GM19240 (cell line): ENCODE results near the gene KCNJ5.

Experiments
- DNase-seq: peaks from one replicate; pipeline ENCODE4 v3.0.0; 2011; ENCODE audit warnings: low spot score; ENCODE audit not compliant: insufficient read length

The KCNJ5 gene

DNA sequence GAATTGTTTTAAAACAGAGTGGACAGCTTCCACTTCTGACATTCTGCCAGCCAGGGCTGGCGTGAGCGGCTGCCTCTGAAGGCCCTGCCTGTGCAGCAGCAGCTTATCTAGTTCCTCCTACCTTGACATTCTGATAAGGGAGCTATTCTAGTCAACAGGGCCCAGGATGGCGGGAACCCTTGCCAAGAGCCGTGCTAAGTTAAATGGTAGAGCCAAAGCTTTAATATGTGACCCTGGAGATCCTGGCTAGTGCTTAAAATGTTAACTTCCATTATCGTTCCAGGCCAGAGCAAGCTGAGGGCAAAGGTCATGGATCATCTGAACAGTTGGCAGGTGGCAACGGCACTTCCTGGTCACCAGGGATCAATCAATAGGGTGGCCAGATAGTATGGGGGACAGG is 3.5 kb downstream of the KCNJ5 start:
- no peak for DNase-seq

DNA sequence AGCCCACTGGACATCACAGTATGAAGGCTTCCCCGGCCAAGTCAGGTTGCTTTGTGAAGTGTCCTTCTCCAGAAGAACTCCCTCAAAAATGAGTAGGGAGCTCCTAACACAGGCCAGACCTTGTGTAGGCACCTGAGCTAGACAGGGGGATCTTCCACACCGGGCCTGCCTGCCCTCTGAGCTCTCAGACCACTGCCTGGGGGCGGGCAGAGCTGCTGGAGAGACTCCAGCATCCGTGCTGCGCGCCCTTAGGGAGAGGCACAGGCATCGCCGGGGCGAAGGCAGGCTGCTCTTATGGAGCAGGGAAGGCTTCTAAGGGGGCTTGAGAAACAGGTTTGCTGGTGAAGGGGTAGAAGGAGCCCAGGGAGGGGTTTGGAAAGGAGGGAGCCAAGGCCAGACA is 4.4 kb downstream of the KCNJ5 start:
- no peak for DNase-seq

DNA sequence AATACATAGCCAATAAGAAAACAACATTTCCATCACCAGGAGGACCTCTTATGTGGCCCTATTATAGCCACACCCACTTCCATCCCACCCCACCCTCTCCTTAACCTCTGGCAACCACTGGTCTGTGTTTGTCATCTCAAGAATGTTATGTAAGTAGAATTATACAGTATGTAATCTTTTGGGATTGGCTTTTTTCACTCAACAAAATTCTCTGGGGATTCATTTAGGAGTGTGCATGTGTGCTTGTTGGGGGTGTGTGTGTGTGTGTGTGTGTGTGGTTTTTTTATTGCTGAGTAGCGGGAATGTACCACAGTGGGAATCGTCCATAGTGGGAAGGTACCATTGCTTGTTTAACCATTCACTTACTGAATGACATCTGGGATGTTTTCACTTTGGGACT is 5.2 kb downstream of the KCNJ5 start:
- no peak for DNase-seq

DNA sequence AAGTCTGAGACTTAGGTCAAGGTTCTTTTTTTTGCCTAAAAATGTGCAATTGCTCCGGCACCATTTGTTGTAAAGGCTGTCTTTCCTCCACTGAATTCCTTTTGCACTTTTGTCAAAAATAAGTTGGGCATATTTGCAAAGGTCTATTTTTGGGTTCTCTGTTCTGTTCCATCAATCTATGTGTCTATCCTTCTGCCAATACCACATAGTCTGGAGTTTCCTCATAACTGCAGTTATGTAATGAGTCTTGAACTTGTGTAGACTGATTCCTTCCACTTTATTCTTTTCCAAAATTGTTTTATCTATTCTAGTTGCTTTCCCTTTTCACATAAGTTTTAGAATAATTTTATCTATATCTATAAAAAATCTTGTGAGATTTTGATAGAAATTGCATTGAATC is 6.7 kb downstream of the KCNJ5 start:
- no peak for DNase-seq

DNA sequence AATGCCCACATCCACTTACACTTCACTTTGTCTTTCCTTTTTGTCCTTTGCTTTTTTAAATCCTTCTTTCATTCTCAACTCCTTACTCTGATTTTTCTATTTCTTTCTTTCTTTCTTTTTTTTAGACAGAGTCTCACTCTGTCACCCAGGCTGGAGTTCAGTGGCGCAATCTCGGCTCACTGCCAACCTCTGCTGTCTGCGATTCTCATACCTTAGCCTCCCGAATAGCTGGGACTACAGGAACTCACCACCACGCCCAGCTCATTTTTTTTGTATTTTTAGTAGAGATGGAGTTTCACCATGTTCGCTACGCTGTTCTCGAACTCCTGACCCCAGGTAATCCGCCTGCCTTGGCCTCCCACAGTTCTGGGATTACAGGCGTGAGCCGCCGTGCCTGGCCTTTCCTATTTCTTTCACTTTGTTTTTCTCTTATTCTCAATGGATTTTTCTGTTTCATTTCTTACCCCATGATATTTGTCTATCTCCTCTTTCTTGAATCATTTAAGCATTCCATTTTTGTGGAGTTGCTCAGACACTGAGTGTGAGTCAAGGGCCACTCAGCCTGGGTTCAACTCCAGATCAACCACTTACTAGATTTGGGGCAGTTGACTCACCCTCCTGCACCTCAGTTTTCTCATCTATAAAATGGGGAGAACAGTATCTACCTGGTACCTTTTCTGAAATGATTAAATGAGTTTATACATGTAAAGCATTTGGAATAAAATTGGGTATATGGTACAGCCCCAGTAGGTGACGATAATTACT is 7.6 kb downstream of the KCNJ5 start:
- no peak for DNase-seq

DNA sequence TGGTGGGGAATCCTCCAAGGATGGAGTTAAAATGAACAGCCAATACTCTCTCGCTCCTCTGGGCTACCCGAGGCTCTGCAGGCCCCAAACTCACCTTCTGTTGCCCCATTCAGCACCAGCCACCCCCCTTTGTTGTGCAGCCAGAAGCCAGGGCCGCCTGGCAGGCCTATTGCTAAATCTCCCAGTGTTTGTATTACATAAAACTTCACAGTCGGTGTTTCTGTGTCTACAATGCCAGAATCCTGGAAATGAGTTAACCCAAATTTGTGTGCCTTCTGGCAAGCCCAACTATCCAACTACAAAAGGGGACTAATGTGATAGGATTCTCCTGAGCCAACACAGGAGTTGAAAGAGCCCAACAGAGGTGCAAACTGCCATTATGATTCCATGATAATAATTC is 9.3 kb downstream of the KCNJ5 start:
- no peak for DNase-seq

DNA sequence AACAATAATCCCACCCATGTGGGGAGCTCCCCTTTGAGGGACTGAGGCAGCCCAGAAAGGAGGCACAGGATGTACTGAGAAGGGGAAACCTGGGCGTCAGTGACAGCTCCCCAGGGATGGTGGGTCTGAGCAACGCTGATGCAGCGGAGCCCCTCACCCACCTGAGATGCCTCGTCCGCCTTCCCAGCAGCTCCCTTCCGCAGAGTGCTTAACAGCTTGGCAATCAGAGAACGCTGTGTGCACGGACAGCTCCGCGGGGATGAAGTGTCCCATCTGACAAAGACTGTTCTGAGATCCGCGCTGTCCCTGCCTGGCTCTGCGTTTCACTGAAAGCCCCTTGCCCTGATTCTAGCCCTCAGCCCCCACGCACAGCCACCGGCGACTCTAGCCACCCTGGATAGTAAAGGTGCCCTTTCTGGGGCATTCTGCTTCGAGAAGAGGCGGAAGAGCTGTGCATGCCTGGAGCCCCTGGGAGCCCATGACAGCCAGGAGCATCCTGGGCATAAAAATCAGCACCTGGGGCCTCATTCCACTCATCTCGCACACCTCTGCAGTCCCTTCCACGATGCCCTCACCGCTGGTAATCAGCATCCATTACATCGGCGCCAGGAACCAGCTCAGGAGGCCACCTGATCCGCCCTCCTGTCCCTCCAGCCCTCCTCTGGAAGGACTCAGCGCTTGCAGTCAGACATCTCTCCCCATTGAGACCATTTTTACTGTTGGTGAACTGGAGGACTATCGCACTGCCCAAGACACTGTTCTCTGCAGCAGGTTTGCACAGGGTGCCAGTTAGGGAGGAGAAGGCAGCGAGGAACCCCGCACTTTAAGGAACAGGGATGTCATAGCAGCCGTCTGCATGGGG is 10.7 kb downstream of the KCNJ5 start:
- DNase-seq = no peak

DNA sequence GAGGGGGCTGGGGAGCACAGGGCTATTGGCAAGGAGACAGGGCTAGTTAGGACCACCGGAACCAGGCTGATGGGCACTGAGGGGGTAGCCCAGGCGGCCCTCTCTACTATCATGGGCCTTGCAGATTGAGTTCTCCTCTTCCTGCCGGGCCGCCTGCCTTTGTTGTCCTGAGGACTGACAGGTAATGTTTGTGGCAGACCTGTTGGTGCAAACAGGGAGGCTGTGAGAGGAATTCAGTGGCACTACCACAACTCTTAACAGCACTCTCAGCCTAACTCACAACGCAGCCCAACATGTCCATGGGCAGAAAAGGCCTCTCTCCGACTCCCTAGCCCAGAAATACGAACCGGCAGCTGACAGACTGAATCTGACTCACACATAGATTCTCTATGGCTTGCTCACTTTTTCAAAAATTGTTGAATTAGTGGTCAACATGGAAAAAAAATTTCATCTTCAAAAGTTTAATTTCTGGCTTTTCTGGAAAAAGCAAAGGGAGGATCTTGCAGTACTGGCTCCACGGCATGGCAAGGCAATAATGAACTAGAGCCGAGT is 11.4 kb downstream of the KCNJ5 start:
- no peak for DNase-seq

DNA sequence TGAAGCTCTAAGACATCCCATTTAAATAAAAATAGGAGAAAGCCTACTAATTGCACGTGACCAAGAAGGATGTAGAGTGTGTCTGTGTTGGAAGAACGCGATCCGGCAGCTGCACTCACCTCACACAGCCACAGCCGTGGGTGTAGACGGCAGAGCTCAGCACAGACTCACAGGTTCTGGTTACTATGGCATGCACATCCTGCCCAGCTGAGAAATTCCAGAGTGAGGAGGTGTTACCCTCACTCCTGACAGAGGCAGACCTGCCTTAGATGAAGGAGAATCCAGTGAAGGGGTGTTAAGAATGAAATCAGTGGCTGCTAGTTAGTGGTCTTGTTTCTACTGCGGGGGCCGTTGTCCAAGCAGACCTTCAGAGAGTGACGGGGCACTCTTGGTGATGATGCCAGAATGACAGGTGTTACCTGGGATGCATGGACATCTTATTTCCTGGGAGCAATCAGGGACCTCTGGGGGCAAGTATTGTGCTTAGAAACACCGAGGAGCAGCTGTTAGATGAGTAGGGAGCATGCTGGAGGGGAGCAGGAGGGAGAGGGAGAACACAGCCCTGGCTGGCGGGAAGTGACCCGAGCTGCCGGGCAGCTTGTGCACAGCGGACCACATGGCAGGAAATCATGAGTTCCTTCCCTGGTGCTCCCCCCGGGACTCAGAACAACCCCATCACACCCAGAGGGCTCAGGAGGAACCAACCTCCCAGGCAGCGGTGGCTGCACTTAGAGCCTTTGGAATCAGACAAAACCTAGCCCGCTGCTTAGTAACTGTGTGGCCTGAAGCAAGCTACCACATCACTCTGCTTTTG is 12.3 kb downstream of the KCNJ5 start:
- DNase-seq = no peak

DNA sequence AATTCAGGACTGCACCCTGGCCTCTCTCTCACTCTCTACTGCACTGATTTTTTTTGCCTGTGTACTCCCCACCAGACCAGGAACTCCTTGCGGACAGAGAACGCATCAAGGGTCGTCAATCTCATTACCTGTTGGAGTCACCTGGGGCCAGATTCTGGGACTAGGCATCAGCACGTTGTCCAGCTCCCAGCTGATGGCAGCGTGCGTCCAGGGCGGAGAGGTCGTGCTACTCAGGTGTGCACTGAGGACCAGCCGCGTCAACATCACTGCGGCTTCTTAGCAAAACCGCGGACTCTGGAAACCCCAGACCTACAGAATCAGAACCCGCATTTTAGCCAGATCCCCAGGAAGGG is 13.1 kb downstream of the KCNJ5 start:
- no peak for DNase-seq

DNA sequence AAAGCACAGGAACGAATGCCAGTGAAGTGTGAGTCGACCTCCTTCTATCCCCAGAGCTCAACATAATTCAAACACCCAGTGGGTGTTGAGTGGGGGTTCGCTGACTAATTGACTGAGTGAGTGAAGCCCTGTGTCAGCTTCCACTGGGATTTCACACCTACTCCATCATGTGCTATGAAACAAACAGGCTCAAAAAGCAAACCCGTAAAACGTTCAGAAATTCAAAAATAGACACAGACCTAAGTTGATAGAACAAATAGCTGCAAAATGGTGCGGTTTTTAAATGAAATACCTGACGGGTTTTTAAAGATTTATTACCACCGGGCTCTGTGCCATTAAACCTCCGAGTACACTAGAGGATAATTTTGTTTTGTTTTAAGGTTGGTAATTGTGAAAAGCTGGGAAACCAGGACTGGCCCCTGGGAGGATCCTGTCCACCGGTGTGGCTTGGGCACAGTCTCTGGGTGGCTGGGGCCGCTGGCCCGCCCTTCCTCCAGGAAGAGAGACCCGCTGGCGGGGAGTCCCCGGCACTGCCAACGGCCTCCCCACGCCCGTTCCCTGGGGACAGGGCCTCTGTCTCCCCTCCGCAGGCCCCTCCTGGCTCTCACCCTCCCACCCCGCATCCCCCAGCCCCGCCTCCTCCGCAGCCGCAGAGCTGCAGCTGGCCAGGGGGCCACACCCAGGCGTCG is 13.6 kb downstream of the KCNJ5 start:
- no peak for DNase-seq

DNA sequence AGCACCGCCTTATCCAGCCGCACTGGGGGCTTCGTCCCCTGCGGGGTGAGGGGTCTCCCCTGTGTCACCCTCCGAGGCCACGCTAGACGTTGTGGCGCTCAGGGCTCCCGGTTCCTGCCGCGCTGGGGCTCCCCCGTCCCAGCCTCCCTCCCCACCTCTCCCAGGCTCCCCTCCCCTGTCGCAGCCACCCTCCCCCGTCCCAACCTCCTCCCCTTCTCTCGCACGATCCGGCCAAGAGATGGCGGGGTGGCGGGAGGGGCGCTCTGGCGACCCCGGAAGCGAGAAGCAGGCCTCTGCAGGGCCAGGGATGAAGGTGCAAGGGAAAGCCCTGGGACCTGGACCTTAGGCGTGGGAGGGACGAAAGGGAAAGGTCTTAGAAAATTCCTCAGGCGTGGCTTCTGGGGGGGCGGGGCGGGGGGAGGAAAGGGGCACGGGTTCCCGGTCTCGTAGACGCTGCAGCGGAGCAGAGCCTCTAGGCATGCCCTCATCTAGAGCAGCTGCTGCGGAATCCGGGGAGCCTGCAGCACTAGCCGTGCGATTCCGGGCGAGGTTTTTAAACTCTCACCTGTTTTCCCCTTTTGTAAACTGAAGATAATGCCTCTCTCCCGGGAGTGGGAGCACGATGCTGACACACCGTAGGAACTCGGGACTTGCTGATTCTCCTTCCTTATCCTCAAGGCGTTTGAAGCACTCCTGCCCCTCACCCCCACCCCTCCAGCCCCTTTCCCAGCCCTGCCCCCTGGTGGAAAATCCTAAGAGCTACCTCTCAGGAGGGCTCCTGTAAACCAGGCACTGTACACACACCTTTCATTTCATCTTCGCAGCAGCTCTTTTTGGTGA is 14.4 kb downstream of the KCNJ5 start:
- DNase-seq = no peak

DNA sequence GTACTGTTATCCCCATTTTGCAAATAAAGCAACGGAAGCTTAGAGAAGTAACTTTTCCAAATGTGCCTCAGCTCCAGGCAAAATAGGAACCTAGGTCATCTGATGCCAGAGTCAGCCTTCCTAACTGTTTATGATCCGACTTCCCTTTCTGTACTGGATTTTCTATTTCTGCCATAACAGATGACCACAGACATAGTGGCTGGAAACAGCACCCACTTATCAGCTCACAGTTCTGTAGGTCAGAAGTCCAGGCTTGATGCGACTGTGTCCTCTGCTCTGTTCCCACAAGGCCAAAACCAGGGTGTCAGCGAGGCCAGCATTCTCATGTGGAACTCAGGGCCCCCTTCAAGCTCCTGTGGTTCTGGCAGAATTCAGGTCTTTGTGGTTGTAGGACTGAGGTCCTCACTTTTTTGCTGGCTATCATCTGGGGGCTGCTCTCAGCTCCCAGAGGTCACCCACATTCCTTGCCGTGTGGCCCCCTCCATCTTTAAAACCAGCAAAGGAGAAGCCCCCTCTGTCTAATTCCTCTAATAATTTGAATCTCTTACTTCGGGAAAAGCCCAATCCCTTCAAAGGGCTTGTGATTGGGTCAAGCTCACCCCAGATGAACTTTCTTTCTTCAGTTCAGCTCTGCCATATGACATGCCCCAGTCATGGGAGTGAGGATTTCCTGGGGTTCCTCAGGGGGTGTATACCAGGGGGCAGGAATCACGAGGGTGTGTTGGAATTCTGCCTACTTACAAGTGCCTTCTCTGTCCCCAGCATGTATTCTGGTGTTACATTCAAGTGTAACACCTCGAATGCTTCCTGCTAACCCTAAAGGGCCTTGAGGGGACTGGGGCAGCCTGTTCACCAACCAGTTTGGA is 15.3 kb downstream of the KCNJ5 start:
- DNase-seq = no peak

DNA sequence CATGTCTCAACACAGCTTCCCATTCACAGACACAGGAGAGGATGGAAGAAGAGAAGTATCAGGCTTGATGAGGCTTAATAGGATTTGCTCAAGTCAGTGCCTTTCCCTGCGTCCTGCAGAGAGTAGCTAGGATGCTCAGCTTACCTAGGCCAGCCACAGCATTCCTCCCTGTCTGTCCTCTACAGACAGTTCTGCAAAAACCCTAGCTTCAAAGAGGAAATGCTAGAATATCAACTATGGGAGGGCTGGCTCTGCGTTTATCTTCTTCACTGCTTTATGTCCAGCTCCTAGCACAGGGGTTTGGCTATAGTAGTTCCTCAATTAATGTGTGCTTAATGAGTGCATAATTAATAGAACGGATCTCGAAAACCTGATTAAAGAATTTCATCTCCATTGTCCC is 16.4 kb downstream of the KCNJ5 start:
- DNase-seq = no peak

DNA sequence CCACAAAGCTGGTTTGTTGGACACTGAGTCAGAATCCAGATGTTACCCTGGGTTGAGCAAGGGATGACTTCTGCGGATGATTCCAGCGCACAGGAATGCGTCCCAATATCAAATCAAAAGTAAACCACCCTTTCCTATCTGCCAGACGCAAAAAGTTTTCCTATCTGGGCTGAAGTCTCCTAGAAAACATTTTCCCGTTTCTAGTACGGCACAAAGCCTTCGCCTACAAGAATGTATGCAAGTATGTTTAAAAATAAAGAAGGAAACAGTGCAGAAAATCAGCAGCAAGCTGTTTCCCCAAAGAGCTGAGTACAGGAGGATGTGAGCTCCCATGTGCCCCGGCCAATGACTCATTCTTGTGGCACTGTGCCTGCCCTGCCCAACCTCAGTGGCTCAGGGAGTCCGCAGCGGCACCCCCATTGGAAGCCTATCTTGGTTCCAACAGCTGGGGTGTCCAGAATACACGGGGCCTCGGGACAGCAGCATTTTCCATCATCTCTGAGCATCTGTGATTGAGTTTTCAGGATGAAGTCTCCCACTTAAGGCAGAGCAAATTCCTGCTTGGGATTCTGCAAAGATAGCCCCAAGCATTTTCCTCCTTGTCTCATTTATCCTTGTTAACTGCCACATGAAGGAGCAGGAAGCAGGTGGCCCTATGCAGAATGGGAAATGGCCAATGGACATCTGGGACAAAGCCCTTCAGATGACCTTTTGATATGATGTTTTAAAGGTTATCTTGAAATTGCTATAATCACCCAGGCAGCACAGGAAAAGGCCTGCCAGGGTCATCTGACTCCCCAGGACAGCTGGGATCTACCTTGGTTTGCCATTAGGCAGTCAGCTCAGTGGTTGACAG is 17.5 kb downstream of the KCNJ5 start:
- DNase-seq = no peak

DNA sequence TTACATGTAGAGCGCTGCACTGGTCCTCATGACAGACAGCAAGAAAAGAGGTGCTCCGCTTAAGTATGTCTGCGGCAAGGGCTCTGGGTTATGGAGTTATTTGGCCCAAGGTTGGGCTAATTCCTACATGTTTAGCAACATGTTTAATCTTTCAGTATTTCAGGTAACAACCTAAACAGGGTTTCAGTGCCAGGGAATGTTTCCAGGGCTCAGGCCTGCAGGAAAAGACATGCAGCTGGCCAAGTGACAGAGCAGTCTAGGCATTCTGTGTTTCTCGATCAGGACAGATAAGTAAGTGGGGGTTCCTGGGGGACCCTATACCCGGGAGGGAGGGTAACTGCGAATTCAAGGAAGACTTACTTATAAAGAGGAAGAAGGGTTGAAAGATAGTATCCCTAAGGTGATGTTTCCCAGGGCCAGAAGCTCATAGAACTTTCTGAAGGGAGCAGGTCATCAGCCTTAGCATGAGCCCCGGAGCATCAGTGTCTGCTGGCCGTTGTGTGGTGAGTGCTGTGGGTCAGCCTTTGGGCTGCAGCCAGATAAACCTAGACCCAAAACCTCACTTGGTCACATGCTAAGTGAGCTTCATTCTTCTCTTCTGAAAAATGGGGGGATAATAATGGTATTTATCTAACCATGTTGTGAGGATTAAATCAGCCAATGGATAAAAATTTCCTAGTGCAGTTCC is 18.4 kb downstream of the KCNJ5 start:
- DNase-seq = no peak

DNA sequence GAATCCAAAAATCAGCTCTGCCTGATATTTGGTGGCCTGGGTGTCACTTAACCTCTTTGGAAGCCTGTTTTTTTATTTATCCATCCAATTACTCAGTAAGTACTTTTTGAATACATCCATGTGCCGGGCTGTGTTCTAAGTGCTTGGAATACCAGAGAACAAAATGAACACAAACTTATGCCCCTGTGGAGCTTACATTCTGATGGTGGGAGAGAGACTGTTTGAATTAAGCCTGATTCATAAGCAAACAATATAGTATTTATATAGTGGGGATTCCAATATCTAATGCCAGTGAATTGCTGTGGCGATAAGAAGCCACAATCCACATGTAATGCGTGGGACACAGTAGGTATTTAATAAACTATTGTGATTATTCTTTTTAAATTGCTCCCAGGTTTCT is 19.4 kb downstream of the KCNJ5 start:
- no peak for DNase-seq

DNA sequence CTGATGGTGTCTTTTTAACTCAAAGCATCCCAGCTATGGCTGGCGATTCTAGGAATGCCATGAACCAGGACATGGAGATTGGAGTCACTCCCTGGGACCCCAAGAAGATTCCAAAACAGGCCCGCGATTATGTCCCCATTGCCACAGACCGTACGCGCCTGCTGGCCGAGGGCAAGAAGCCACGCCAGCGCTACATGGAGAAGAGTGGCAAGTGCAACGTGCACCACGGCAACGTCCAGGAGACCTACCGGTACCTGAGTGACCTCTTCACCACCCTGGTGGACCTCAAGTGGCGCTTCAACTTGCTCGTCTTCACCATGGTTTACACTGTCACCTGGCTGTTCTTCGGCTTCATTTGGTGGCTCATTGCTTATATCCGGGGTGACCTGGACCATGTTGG is 20.1 kb downstream of the KCNJ5 start:
- DNase-seq = no peak
